Measurements from ENCODE around the gene RAB23.

GRCh38 chr6:57217270-57217669 lies 4.8 kb downstream of the RAB23 start:
- TF ChIP-seq CTCF (IDR thresholded peaks at IDR 0.05; ENCODE audit: insufficient read depth, low read length, poor library complexity, severe bottlenecking) (no peak), EZH2phosphoT487 (conservative IDR thresholded peaks at IDR 0.05; ENCODE audit: low read length) (no peak)
